ENCODE results near the gene SFTA2. TPM values are rescaled to one million over a fixed set of nuclear protein-coding genes. Genes with fewer than 3 reads are reported as not detected.

The SFTA2 gene
- polyA plus RNA-seq, 1 of the 3 experiments (the other 2 are of a cell fraction): not detected

- Histone ChIP-seq H3F3A (replicated peaks; ENCODE audit: insufficient read depth) (no peaks in the 10 kb centered on the region), H3K4me3 (ENCODE audit: low read depth in 2 of 2, low read length in 1 of 2) (peak overlapping the region in 1 of 2 experiments; percentile 24; a peak in 2 of 4 replicates), H3K4me1 (ENCODE audit: control insufficient read depth in 1 of 2, insufficient read depth in 2 of 2, low read depth in 1 of 2, low read length in 1 of 2) (peaks cover 4 to 8% of the 10 kb centered on the region in 2 experiments; a peak in 2 of 4 replicates), H2AFZ (ENCODE audit: low read depth) (peak overlapping the region; percentile 51; the same call in 1 of the 2 replicates), H3K79me2 (ENCODE audit: insufficient read depth) (no peaks in the 10 kb centered on the region), H3K9me2 (no peaks in the 10 kb centered on the region), H3K9me3 (no peaks in the 10 kb centered on the region), H3K27me3 (ENCODE audit: insufficient read depth) (peaks cover 7% of the 10 kb centered on the region; the same call in 1 of the 2 replicates), H3K27ac (ENCODE audit: low read depth in 2 of 2, low read length in 1 of 2) (no peak overlapping the region), H4K20me1 (ENCODE audit: insufficient read depth) (no peaks in the 10 kb centered on the region), H3K36me3 (replicated peaks in 1 of 2; ENCODE audit: control insufficient read depth in 1 of 2, insufficient read depth in 2 of 2, low read length in 1 of 2) (no peaks in the 10 kb centered on the region), H3K4me2 (0 out of 2 replicates have a peak overlapping the region, but pooled peaks have one; percentile 40), H3K9ac (no peak overlapping the region)
- TF ChIP-seq YY1 (IDR thresholded peaks at IDR 0.05; ENCODE audit: low read depth): no peak
- TF ChIP-seq RCOR1 (IDR thresholded peaks at IDR 0.05; ENCODE audit: low read length): no peak
- TF ChIP-seq GABPA (IDR thresholded peaks at IDR 0.05; ENCODE audit: low read depth): peak; percentile 46; the same call in 1 of the 2 replicates
- peak; percentile 88; the same call in 1 of the 2 replicates for TF ChIP-seq TAF1 (IDR thresholded peaks at IDR 0.05; ENCODE audit: borderline replicate concordance, low read depth, low read length)
- TF ChIP-seq, protein P1, sequence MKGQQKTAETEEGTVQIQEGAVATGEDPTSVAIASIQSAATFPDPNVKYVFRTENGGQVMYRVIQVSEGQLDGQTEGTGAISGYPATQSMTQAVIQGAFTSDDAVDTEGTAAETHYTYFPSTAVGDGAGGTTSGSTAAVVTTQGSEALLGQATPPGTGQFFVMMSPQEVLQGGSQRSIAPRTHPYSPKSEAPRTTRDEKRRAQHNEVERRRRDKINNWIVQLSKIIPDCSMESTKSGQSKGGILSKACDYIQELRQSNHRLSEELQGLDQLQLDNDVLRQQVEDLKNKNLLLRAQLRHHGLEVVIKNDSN (IDR thresholded peaks at IDR 0.05; ENCODE audit: borderline replicate concordance, low read depth): no peak
- 43% methylated on average over 30 of the region's 46 CpGs for WGBS (ENCODE audit: low lambda C conversion rate)
- CTCF ChIA-PET: interaction anchor here (0.6 to 0.9 kb wide), 3 partner anchors 27 to 156 kb away, joined by 3 read pairs; no protein-coding TSS in a partner anchor
- POLR2A ChIA-PET: no interaction called here
- peak; percentile 45 for DNase-seq
Measured at GRCh38 chr6:30955367-30956042, 23.5 kb upstream of the SFTA2 start.

- Histone ChIP-seq H3K4me2 (no peak overlapping the region), H3K36me3 (replicated peaks in 1 of 2; ENCODE audit: control insufficient read depth in 1 of 2, insufficient read depth in 2 of 2, low read length in 1 of 2) (no peaks in the 10 kb centered on the region), H3K4me1 (ENCODE audit: control insufficient read depth in 1 of 2, insufficient read depth in 2 of 2, low read depth in 1 of 2, low read length in 1 of 2) (peaks cover 4 to 8% of the 10 kb centered on the region in 2 experiments; a peak in 2 of 4 replicates), H3K79me2 (ENCODE audit: insufficient read depth) (no peaks in the 10 kb centered on the region), H3K27ac (ENCODE audit: low read depth in 2 of 2, low read length in 1 of 2) (no peak overlapping the region), H2AFZ (ENCODE audit: low read depth) (peak overlapping the region; percentile 51; the same call in 1 of the 2 replicates), H3K4me3 (ENCODE audit: low read depth in 2 of 2, low read length in 1 of 2) (no peak overlapping the region), H4K20me1 (ENCODE audit: insufficient read depth) (no peaks in the 10 kb centered on the region), H3K9me3 (no peaks in the 10 kb centered on the region), H3K27me3 (ENCODE audit: insufficient read depth) (peaks cover 7% of the 10 kb centered on the region; the same call in 1 of the 2 replicates), H3F3A (replicated peaks; ENCODE audit: insufficient read depth) (no peaks in the 10 kb centered on the region), H3K9ac (no peak overlapping the region), H3K9me2 (no peaks in the 10 kb centered on the region)
- ChIA-PET POLR2A (no interaction called here), CTCF (interaction anchor here (1.0 kb wide), 1 partner anchor 132 kb away, joined by 5 read pairs; no protein-coding TSS in a partner anchor)
- 46% methylated on average over 9 of the region's 9 CpGs for WGBS (ENCODE audit: low lambda C conversion rate)
- TF ChIP-seq SIN3A (IDR thresholded peaks at IDR 0.05; ENCODE audit: borderline replicate concordance, low read depth, low read length) (no peak), REST (IDR thresholded peaks at IDR 0.05; ENCODE audit: low read depth, low read length) (no peak), PBX3 (IDR thresholded peaks at IDR 0.05) (no peak), ZBTB33 (IDR thresholded peaks at IDR 0.05; ENCODE audit: borderline replicate concordance, low read depth) (no peak), JUND (IDR thresholded peaks at IDR 0.05) (no peak), TAF1 (IDR thresholded peaks at IDR 0.05; ENCODE audit: borderline replicate concordance, low read depth, low read length) (no peak), FOXJ3 (CRISPR knock-in tag; IDR thresholded peaks at IDR 0.05) (no peak), ELF1 (IDR thresholded peaks at IDR 0.05) (no peak), RCOR1 (IDR thresholded peaks at IDR 0.05; ENCODE audit: low read length) (no peak), TCF12 (IDR thresholded peaks at IDR 0.05) (no peak)
- TF ChIP-seq, protein P2, sequence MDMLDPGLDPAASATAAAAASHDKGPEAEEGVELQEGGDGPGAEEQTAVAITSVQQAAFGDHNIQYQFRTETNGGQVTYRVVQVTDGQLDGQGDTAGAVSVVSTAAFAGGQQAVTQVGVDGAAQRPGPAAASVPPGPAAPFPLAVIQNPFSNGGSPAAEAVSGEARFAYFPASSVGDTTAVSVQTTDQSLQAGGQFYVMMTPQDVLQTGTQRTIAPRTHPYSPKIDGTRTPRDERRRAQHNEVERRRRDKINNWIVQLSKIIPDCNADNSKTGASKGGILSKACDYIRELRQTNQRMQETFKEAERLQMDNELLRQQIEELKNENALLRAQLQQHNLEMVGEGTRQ (IDR thresholded peaks at IDR 0.05; ENCODE audit: borderline replicate concordance, low read depth, low read length): no peak
- no peak for DNase-seq
Measured at GRCh38 chr6:30954631-30955366, 22.8 kb upstream of the SFTA2 start.
